ENCODE data around the gene CKM.
"Not testable (repeated sequence)": the region's sequence is repeated elsewhere in the genome, so short reads cannot be mapped to it uniquely, and the experiment has no call there.

CKM gene

DNA sequence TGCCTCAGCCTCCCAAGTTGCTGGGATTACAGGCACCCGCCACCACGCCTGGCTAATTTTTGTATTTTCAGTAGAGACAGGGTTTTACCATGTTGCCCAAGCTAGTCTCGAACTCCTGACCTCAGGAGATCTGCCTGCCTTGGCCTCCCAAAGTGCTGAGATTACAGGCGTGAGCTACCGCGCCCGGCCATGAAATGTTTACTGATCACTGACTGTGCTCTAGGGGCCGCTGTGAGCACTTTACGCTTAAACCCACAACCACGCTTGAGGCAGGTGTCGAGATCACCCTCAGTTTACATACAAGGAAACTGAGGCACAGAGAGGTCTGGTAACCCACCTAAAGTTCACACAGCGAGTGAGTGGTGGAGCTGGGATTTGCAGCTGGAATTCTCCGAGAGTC, 52.7 kb downstream of the CKM start:
- DNase-seq; in situ Hi-C loops (cut with HindIII; ENCODE audit: low pct_ligation_motif_present, low pct_unique_long_range_greater_than_20kb, low sequenced_read_pairs): not testable (repeated sequence)

DNA sequence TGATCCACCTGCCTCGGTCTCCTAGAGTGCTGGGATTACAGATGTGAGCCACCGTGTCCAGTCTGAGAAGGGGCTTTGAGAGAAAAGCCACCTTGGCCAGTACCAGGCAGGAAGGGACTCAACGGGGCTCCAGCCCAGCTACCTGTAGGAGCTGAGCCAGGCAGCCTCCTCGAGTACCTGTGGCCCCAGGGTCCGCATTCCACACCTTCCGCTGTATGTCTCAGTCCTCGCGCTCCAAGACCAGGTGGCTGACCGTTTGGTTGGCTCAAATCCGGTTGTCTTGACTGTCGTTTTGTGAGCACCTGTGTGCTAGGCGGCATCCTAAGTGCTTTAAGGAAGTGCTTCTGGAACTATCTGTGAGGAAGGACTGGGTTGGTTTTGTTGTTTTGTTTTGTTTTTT, 55.4 kb downstream of the CKM start:
- in situ Hi-C loops (cut with HindIII; ENCODE audit: low pct_ligation_motif_present, low pct_unique_long_range_greater_than_20kb, low sequenced_read_pairs), result no loop called here
- no peak for DNase-seq

DNA sequence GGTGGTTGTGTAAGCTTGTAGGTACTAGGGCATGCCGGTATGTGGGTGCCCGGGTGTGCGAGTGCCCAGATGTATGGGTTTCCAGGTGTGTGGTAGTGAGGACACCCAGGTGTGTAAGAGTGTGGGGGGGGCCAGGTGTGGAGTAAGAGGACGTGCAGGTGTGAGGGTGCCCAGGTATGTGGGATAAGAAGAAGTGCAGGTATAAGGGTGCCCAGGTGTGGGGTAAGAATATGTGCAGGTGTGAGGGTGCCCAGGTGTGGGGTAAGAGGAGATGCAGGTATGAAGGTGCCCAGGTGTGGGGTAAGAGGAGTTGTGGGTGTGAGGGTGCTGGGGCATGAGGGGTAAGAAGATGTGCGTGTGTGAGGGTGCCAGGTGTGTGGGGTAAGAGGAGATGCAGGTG, 57.3 kb downstream of the CKM start:
- in situ Hi-C loops (cut with HindIII; ENCODE audit: low pct_ligation_motif_present, low pct_unique_long_range_greater_than_20kb, low sequenced_read_pairs), result no loop called here
- DNase-seq, result no peak

DNA sequence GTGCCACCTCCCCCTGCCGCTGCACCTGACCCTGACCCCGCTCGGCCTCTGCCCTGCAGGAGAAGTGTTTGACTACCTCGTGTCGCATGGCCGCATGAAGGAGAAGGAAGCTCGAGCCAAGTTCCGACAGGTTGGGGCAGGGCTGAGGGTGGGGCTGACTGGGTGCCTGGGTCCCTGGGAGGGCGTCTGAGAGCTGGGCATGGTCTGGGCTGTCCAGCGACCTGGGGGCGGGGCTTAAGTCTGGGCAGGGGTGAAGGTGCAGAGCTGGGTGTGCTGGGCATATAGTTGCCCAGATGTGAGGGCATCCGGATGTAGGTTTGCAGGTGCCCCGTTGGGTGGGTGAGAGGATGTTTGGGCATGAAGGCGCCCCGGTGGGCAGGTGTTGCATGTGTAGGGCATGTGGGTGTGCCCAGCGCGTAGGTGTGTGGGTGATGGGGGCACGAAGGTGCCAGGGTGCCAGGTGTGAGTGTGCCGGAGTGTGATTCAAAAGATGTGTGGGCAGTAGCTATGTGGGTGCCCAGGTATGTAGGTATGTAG, 57.8 kb downstream of the CKM start:
- in situ Hi-C loops (cut with HindIII; ENCODE audit: low pct_ligation_motif_present, low pct_unique_long_range_greater_than_20kb, low sequenced_read_pairs), result no loop called here

DNA sequence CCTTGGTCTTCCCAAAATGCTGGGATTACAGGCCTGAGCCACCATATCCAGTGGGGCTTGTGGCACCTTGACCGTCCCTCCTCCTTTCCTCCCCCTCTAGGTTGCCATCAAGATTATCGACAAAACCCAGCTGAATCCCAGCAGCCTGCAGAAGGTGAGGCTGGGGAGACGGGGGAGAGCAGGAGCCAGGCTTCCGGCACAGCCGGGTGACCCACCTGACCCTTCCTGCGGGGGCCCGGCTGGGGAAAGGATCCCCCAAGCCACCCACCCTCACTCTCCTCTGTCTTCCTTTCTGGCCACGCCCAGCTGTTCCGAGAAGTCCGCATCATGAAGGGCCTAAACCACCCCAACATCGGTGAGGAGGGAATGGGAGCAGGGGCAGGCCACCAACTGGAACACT, 59.7 kb downstream of the CKM start:
- in situ Hi-C loops (cut with HindIII; ENCODE audit: low pct_ligation_motif_present, low pct_unique_long_range_greater_than_20kb, low sequenced_read_pairs), result no loop called here
- DNase-seq, result no peak

More for the DNA sequence above, 57.8 kb downstream of the CKM start:
- DNase-seq, result no peak

DNA sequence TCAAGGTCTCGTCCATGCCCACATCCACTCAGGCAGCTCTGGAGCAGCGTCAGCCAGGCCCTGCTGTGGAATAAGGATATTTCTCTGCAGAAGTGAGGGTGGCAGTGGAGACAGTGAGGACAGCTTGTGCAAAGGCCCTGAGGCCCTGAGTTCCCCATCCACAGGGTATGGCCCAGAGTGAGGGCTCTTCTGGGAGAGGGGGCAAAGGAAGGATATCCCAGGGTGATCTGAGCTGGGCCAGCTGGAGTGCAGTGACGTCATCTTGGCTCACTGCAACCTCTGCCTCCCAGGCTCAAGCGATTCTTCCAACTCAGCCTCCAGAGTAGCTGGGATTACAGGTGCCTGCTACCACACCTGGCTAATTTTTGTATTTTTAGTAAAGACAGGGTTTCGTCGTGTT, 60.1 kb downstream of the CKM start:
- DNase-seq, result no peak
- in situ Hi-C loops (cut with HindIII; ENCODE audit: low pct_ligation_motif_present, low pct_unique_long_range_greater_than_20kb, low sequenced_read_pairs), result no loop called here

DNA sequence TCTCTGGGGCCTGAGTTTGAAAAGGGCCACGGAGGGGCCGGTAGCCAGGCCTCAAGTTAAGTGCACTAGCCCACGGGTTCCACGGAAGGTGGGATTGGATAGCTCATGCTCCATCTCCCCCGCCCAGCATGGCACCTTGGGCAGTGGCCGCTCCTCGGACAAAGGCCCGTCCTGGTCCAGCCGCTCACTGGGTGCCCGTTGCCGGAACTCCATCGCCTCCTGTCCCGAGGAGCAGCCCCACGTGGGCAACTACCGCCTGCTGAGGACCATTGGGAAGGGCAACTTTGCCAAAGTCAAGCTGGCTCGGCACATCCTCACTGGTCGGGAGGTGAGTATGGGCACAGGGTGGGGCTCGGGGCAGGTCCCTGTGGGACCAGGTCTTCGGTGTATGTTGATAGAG, 63.8 kb downstream of the CKM start:
- no peak for DNase-seq
- in situ Hi-C loops (cut with HindIII; ENCODE audit: low pct_ligation_motif_present, low pct_unique_long_range_greater_than_20kb, low sequenced_read_pairs), result no loop called here

DNA sequence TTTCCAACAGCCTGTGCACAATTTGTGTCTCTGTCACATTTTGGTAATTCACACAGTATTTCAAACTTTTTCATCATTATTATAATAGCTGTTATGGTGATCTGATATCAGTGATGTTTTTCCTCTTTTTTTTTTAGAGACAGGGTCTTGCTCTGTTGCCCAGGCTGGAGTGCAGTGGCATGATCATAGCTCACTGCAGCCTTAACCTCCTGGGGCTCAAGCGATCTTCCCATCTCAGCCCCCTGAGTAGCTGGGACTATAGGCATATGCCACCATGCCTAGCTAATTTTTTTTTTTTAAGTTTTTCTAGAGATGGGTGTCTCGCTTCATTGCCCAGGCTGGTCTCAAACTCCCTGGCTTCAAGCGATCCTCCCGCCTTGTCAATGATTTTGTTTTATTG, 65.8 kb downstream of the CKM start:
- in situ Hi-C loops (cut with HindIII; ENCODE audit: low pct_ligation_motif_present, low pct_unique_long_range_greater_than_20kb, low sequenced_read_pairs), result no loop called here
- DNase-seq, result no peak
